HG02642 (cell line): ENCODE results near the gene MYO15B.

ENCODE experiments used
- ATAC-seq: cut with Tn5 transposase; IDR thresholded peaks from one replicate; pipeline ENCODE4 v1.9.1; 2021; ENCODE audit warnings: mild to moderate bottlenecking; ENCODE audit not compliant: unreplicated experiment, poor library complexity

The MYO15B gene

GRCh38 chr17:75595920-75596313 lies 8.3 kb downstream of the MYO15B start:
- ATAC-seq = no peak

GRCh38 chr17:75596320-75597087 lies 8.9 kb downstream of the MYO15B start:
- no peak for ATAC-seq

DNA sequence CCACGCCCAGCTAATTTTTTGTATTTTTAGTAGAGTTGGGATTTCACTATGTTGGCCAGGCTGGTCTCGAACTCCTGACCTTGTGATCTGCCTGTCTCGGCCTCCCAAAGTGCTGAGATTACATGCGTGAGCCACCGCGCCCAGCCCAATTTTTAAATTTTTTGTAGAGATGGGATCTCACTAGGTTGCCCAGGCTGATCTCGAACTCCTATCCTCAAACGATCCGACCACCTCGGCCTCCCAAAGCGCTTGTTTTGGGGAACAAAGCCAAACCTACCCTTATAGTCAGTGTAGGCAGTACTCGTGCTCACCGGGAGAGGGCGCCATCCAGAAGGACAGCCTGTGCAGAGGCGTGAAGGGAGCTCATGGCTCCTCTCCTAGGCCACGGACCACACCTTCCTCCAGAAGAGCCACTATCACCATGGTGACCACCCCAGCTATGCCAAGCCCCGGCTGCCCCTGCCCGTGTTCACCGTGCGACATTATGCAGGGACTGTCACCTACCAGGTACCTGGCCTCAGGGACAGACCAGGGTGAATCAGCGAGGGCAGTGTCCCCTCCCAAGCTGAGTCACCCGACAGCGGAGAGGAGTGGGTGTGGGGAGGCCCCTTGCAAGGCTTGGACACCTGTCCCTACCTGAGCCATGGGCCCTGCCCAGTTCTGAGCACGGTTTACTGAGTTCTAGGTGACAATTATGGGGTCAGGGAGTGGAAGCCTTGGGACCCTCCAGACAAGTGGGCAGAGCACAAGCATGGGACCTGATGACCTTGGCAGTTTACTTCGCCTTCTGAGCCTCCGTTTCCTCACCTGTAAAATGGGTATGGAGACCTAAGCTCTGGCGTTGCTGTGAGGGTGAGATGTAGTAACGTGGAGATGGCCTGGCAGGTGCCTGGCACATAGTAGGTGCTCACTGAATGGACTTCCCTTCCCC lies 13.7 kb downstream of the MYO15B start:
- no peak for ATAC-seq

DNA sequence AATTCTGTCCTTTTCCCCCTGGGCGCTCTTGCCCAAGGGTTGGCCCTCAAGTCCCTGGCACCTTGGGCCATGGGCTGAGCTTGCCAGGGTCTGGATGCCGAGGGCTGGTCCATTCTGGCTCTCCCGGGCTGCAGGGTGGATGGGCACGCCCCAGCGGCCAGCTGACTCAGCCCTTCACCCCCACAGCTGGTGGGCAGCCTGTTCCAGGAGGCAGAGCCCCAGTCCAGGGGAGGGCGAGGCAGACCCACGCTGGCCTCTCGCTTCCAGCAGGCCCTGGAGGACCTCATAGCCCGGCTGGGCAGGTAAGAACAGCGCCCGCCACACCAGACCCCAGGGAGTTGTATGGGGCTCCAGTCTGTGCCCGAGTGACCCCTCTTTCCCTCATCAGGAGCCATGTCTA lies 15.0 kb downstream of the MYO15B start:
- no peak for ATAC-seq

GRCh38 chr17:75603123-75603522 lies 15.5 kb downstream of the MYO15B start:
- no peak for ATAC-seq

GRCh38 chr17:75604034-75604695 lies 16.6 kb downstream of the MYO15B start:
- no peak for ATAC-seq

DNA sequence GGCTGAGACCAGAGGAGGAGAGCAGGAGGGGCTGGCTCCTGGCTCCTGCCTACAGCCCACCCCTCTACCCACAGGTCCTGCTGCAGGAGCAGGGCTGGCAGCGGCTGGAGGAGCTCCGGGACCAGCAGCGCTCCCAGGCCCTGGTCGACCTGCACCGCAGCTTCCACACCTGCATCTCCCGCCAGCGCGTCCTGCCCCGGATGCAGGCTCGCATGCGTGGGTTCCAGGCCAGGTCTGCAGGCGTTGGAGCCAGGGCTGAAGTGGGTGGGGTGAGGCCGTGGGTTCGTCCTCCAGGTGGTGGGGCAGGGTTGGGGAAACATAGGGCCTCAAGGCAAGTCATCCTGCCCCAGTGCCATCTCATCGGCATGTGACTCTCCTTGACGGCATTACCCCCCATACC lies 18.2 kb downstream of the MYO15B start:
- ATAC-seq = no peak

DNA sequence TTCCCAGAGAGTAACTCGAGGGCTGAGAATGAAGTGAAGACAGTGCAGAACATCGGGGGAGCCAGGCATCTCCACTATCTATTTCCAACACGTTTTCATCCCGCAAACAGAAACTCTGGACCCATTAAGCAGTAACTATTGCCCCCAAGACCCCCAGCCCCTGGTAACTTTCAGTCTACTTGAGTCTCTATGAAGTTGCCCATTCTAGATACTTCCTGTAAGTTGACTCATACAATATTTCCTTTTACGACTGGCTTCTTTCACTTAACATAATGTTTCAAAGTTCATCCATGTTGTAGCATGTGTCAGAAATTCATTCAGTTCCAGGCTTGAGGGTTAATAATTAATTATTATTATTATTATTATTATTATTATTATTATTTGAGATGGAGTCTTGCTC lies 19.5 kb downstream of the MYO15B start:
- no peak for ATAC-seq

- no peak for ATAC-seq
These were observed 22.7 kb downstream of the MYO15B start for GRCh38 chr17:75610103-75610984.

DNA sequence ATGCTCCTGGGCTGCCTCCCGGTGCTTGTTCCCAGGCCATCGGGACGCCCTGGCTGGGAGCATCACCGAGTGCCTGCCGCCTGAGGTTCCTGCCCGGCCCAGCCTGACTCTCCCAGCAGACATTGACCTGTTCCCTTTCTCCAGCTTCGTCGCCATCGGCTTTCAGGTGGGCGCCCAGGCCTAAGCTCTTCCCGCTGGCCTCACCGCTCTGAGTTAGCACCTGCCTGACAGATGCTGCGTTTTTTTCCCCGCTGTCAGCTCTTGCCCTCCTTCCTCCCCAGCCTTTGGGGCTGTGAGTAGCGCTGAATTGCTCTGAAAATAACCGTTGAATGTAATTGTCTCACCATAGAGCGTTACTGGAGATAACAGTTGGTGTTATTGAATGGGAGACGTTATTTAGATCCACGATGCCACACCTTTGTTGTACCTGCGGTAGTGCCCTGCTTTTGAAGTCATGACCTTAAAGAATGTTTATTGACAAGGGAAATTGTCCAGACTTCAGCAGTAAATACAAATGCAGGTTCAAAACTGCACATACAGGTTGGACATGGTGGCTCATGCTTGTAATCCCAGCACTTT lies 24.3 kb downstream of the MYO15B start:
- no peak for ATAC-seq

DNA sequence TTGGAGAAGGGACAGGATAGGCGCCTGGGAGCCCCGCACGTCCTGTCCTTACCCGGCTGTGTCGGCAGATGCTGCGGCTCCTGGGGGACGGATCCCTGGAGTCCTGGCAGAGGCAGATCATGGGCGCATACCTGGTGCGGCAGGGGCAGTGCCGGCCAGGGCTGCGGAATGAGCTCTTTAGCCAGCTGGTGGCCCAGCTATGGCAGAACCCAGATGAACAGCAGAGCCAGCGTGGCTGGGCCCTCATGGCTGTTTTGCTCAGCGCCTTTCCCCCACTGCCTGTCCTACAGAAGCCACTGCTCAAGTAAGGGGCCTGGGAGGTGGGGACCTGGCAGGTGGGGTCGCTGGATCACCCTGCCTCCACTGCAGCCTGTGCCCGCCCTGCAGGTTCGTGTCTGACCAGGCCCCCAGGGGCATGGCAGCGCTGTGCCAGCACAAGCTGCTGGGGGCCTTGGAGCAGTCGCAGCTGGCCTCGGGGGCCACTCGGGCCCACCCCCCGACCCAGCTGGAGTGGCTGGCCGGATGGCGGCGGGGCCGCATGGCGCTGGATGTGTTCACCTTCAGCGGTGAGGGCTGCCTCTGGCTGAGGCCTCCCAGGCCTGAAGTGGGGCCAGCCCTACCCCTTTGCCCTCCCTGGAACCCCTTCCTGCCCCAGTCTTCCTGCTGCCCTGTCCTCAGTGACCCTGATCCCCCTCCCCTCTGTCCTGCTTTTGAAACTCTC lies 25.5 kb downstream of the MYO15B start:
- no peak for ATAC-seq

DNA sequence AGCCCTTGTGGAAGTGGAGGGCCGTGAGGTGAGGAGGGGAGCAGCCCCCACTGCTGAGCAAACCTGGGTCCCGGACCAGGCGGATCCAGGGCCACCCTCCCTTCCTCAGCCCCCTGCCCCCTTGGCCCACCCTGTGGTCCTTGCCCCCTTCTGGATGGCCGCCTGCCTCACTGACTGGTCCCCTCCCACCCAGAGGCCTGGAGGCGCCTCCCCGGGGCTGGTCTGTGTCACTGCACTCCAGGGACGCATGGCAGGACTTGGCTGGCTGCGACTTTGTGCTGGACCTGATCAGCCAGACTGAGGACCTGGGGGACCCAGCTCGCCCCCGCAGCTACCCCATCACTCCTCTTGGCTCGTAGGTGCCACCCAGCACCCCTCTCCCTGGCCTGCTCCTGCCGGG lies 26.4 kb downstream of the MYO15B start:
- no peak for ATAC-seq

DNA sequence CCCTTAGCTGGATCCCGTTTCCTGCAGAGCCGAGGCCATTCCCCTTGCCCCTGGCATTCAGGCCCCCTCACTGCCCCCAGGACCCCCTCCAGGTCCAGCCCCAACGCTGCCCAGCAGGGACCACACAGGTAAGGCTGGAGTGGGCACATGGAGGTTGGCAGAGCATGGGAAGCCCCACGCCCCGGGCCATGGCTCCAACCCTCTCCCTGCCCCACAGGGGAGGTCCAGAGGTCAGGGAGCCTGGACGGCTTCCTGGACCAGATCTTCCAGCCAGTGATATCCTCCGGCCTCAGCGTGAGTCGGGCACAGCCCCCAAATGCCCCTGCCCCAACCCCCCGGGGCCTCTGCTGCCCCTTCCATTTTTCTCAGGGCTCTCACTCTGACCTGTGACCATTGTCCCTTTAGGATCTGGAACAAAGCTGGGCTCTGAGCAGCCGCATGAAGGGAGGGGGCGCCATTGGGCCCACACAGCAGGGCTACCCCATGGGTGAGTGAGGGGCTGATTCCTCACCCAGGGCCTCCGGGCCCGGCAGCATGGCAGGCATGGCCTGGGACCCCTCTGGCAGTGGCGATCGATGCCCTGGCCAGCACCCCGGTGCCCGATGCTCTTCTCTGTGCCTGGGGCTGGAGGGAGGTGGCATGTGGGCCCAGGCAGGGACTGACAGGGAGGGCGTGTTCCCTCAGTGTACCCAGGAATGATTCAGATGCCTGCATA lies 27.1 kb downstream of the MYO15B start:
- ATAC-seq = no peak

- no peak for ATAC-seq
These were observed 27.7 kb downstream of the MYO15B start for GRCh38 chr17:75615301-75615700.

GRCh38 chr17:75616521-75617122 lies 29.0 kb downstream of the MYO15B start:
- no peak for ATAC-seq

DNA sequence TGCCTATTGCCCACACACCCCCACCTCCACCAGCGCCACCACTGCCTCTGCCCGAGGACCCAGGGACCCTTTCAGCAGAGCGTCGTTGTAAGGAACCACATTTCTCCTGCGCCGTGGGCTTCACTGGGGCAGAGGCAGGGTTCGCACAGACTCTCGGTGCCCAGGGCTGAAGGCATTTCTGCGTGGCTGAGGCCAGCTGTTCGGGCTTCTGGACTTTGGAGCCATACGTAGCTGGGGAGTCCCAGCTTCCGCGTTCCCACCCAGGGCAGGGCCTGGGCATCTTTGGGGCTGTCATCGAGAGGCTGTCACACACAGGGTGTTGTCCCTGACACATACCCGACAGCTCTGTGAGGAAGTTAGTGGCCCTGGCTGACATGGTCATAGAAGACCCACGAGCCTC lies 29.6 kb downstream of the MYO15B start:
- no peak for ATAC-seq

- ATAC-seq = no peak
These were observed 30.1 kb downstream of the MYO15B start for GRCh38 chr17:75617675-75618074.
